G401 (cell line): ENCODE measurements around the gene GAK. TPM values are rescaled to one million over a fixed set of nuclear protein-coding genes. Genes with fewer than 3 reads are reported as not detected.
"Not testable (repeated sequence)": the region's sequence is repeated elsewhere in the genome, so short reads cannot be mapped to it uniquely, and the experiment has no call there.

ENCODE experiments used
- DNase-seq: peaks from one replicate; pipeline ENCODE4 v3.0.0-alpha.2; 2015; ENCODE audit warnings: low spot score
- in situ Hi-C: cut with HindIII; loops from 2 replicates; pipeline ENCODE4 v1.10.0; 2016; ENCODE audit warnings: low sequenced_read_pairs, mixed read lengths
- total RNA-seq: library from RNA; depleted of rRNA; stranded (reverse); fragments of >200 nt; shearing (Covaris generic); gene quantifications from 2 replicates; pipeline ENCODE4 v1.2.3, GENCODE V29; 2014; rRNA removed

GAK gene
- total RNA-seq, 1 experiment from 2014 or later: 91.5 TPM

- in situ Hi-C loops: no loop called here
- peak; percentile 95 for DNase-seq
These were observed 113.8 kb downstream of the GAK start for GRCh38 chr4:818106-818921.

GRCh38 chr4:815464-816146 lies 116.5 kb downstream of the GAK start:
- DNase-seq: no peak
- in situ Hi-C loops: no loop called here

GRCh38 chr4:814312-814850 lies 117.7 kb downstream of the GAK start:
- no peak for DNase-seq
- in situ Hi-C loops: no loop called here

GRCh38 chr4:813900-814299 lies 118.2 kb downstream of the GAK start:
- no peak for DNase-seq
- in situ Hi-C loops: no loop called here

- DNase-seq: peak; percentile 53
- in situ Hi-C loops: no loop called here
These were observed 123.1 kb downstream of the GAK start for GRCh38 chr4:808860-809570.

- in situ Hi-C loops: no loop called here
- peak; percentile 75 for DNase-seq
These were observed 124.3 kb downstream of the GAK start for GRCh38 chr4:807792-808191.

- DNase-seq, in situ Hi-C loops: not testable (repeated sequence)
These were observed 125.1 kb downstream of the GAK start for GRCh38 chr4:806979-807378.

GRCh38 chr4:804804-805203 lies 127.3 kb downstream of the GAK start:
- no peak for DNase-seq
- in situ Hi-C loops: no loop called here

GRCh38 chr4:803884-804283 lies 128.2 kb downstream of the GAK start:
- no peak for DNase-seq
- in situ Hi-C loops: no loop called here

- DNase-seq: no peak
- in situ Hi-C loops: no loop called here
These were observed 130.5 kb downstream of the GAK start for GRCh38 chr4:801436-802124.

Other genes with a start within 250 kb of the GAK start
- gene SLC49A3, start 243.2 kb downstream of the GAK start, total RNA-seq: not detected in 2 replicates
- gene PCGF3, start 226.5 kb downstream of the GAK start, total RNA-seq: 27.1 and 34.1 TPM in 2 replicates
- gene CPLX1, start 106.2 kb downstream of the GAK start, total RNA-seq: 1.8 and 4.7 TPM in 2 replicates
- gene TMEM175, start 144 bp upstream of the GAK start, total RNA-seq: 7.0 and 21.4 TPM in 2 replicates
- gene DGKQ, start 41.3 kb upstream of the GAK start, total RNA-seq: 11.0 and 12.9 TPM in 2 replicates
- gene IDUA, start 54.7 kb upstream of the GAK start, total RNA-seq: 3.0 and 3.8 TPM in 2 replicates
- gene SLC26A1, start 61.1 kb upstream of the GAK start, total RNA-seq: 0.74 and 0.85 TPM in 2 replicates
- gene FGFRL1, start 79.3 kb upstream of the GAK start, total RNA-seq: 23.9 and 28.5 TPM in 2 replicates
- not detected in 2 replicates for gene RNF212, start 181.2 kb upstream of the GAK start, total RNA-seq
- 3.2 TPM in 1 of 2 replicates, not detected in the other for gene SPON2, start 240.3 kb upstream of the GAK start, total RNA-seq